SJSA1 (cell line): ENCODE measurements around the gene IPO8. TPM values are rescaled to one million over a fixed set of nuclear protein-coding genes. Genes with fewer than 3 reads are reported as not detected.
"Not testable (repeated sequence)": the region's sequence is repeated elsewhere in the genome, so short reads cannot be mapped to it uniquely, and the experiment has no call there.

Experiments
- DNase-seq, 2 experiments: peaks; one replicate each; pipeline ENCODE4 v3.0.0-alpha.2; 2015 to 2020; ENCODE audit warnings: low spot score in 2 of 2, low read depth in 1 of 2
- H3K27ac ChIP-seq: fragments of 250-450 bp; sonication (Bioruptor Pico); 2 replicates; pipeline ENCODE4 v1.5.1; 2020; ENCODE audit warnings: mild to moderate bottlenecking, moderate library complexity
- H3K27me3 ChIP-seq: fragments of 250-450 bp; sonication (Bioruptor Pico); replicated peaks from 2 replicates; pipeline ENCODE4 v1.5.1; 2020; ENCODE audit warnings: mild to moderate bottlenecking, moderate library complexity
- H3K36me3 ChIP-seq: fragments of 250-450 bp; sonication (Bioruptor Pico); 2 replicates; pipeline ENCODE4 v1.5.1; 2020; ENCODE audit warnings: mild to moderate bottlenecking
- H3K4me1 ChIP-seq: fragments of 250-450 bp; sonication (Bioruptor Pico); replicated peaks from 2 replicates; pipeline ENCODE4 v1.6.1; 2021; ENCODE audit warnings: mild to moderate bottlenecking
- H3K4me3 ChIP-seq: fragments of 250-450 bp; sonication (Bioruptor Pico); 2 replicates; pipeline ENCODE4 v1.5.1; 2020; ENCODE audit warnings: mild to moderate bottlenecking
- H3K9me3 ChIP-seq: fragments of 250-450 bp; sonication (Bioruptor Pico); replicated peaks from 2 replicates; pipeline ENCODE4 v1.5.1; 2020; ENCODE audit warnings: mild to moderate bottlenecking
- total RNA-seq: library from RNA; depleted of rRNA; stranded (reverse); fragments of >200 nt; shearing (Covaris generic); gene quantifications from 2 replicates; pipeline ENCODE4 v1.2.3, GENCODE V29; 2014

Gene IPO8
- total RNA-seq, 1 experiment from 2014 or later = 21.0 TPM

DNA sequence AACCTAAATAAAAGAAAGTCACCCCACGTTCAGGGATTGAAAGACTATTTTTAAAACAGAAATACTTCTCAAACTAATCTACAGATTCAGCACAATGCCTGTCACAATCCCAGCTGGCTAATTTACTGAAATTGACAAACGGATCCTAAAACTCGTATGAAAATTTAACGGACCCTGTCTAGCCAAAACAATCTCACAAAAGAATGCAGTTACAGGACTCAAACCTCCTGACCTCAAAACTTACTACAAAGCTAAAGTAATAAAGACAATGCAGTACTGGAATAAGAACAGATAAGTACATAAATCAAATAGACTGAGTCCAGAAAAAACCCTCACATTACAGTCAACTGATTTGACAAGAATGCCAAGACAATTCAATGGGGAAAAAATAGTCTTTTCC is 48.8 kb downstream of the IPO8 start:
- H3K9me3 ChIP-seq = no peaks in the 10 kb centered on the region
- no peak overlapping the region for H3K27ac ChIP-seq
- H3K36me3 ChIP-seq = peaks cover 10% of the 10 kb centered on the region
- H3K27me3 ChIP-seq = no peaks in the 10 kb centered on the region; the same call in 1 of the 2 replicates
- H3K4me3 ChIP-seq = no peak overlapping the region
- H3K4me1 ChIP-seq = no peaks in the 10 kb centered on the region
- no peak for DNase-seq

DNA sequence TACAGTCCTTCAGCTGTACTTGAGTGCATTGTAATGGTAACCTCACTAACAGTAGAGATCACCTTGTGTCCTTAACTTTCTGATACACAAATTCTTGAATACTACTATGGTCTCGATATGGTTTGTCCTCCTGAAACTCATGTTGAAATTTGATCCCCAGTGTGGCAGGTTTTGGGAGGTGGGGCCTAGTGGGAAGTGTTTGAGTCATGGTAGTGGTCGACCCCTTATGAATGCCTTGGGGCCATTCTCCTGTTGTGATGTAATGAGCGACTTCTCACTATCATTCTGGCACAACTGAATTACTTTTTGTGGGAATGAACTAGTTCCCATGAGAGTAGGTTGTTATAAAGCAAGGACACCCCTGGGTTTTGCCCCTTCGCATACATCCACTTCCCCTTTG is 52.3 kb downstream of the IPO8 start:
- H3K36me3 ChIP-seq = peaks cover 6% of the 10 kb centered on the region; the same call in 1 of the 2 replicates
- DNase-seq = no peak
- H3K4me1 ChIP-seq = no peaks in the 10 kb centered on the region

DNA sequence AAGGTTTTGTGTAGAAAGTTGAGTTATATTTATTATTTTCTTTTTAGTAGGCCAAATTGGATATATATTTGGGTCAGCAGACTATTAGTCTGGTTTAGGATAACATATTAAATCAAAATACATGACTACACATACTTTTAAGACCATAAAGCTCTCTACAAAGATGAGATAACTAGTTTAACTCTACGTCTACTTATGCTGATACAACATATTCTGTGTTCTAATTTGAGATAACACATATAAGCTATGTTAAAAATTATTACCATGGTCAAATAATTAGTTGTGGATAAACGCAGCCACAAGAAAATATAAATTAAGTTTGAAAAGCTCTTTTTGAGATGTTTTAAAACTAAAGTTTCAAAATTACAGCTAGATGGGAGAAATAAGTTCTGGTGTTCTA is 55.3 kb downstream of the IPO8 start:
- no peaks in the 10 kb centered on the region for H3K27me3 ChIP-seq
- H3K36me3 ChIP-seq = peaks cover 7% of the 10 kb centered on the region; the same call in 1 of the 2 replicates
- H3K9me3 ChIP-seq = no peaks in the 10 kb centered on the region
- no peak overlapping the region for H3K27ac ChIP-seq
- DNase-seq = no peak
- no peaks in the 10 kb centered on the region for H3K4me1 ChIP-seq
- no peak overlapping the region for H3K4me3 ChIP-seq

More for the DNA sequence above, 52.3 kb downstream of the IPO8 start:
- Histone ChIP-seq H3K27me3 (no peaks in the 10 kb centered on the region; the same call in 1 of the 2 replicates), H3K9me3 (no peaks in the 10 kb centered on the region), H3K4me3 (no peak overlapping the region), H3K27ac (no peak overlapping the region)

DNA sequence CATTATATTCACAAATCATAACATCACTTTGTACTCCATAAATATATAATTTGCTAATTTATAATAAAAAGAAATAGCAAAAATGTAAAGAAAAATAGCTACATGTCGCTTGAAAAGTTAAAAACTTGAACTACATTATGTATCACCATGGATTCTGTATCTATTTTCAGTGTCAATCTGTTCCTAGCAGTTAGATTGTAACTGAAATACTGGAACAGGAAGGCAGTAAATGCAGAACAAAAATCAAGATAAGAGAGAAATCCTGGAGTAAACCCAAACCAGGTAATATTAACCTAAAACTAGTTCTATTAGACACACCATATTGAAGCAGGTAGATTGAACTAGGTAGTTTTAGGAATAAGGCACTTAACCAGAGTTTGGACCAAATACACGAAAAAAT is 60.3 kb downstream of the IPO8 start:
- no peaks in the 10 kb centered on the region for H3K4me1 ChIP-seq
- H3K9me3 ChIP-seq = no peaks in the 10 kb centered on the region; the same call in 1 of the 2 replicates
- no peak overlapping the region for H3K27ac ChIP-seq
- no peak for DNase-seq
- H3K36me3 ChIP-seq = peaks cover 29% of the 10 kb centered on the region
- no peaks in the 10 kb centered on the region for H3K27me3 ChIP-seq
- no peak overlapping the region for H3K4me3 ChIP-seq

DNA sequence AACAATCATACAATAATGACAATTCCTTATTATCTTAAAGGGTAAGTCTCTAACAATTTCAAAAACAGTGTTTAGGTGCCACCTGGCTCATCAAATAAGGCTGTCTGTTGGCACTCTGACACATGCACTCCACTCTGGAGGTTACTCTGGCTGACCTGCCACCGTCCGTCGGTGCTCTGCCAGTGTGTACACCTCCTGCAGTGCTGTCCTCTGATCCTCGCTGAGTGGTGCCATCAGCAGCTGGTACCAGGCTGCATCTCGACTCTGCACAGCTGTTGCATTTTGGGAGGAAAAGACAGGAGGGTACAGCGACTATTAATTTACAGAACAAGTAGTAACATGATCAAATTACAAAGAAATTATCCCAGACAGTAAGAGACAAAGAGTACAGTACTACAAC is 63.9 kb downstream of the IPO8 start:
- no peak overlapping the region for H3K27ac ChIP-seq
- DNase-seq = no peak
- no peaks in the 10 kb centered on the region for H3K27me3 ChIP-seq
- no peak overlapping the region for H3K4me3 ChIP-seq
- H3K4me1 ChIP-seq = no peaks in the 10 kb centered on the region
- H3K9me3 ChIP-seq = no peaks in the 10 kb centered on the region; the same call in 1 of the 2 replicates
- peaks cover 41% of the 10 kb centered on the region for H3K36me3 ChIP-seq

DNA sequence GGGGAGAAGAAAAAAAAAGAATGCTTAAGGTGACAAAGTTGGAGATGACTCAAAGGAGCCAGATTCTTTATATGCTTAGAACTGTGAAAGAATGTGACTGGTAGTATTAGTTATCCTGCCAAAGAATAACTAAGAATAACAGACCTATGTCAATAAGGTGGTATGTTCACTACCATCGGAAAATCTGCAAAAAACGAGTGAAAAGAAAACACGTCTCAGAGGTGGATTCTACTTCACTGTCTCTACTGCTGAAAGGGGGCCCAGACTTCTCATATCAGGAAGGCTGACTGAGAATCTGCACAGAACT is 64.7 kb downstream of the IPO8 start:
- DNase-seq = no peak

DNA sequence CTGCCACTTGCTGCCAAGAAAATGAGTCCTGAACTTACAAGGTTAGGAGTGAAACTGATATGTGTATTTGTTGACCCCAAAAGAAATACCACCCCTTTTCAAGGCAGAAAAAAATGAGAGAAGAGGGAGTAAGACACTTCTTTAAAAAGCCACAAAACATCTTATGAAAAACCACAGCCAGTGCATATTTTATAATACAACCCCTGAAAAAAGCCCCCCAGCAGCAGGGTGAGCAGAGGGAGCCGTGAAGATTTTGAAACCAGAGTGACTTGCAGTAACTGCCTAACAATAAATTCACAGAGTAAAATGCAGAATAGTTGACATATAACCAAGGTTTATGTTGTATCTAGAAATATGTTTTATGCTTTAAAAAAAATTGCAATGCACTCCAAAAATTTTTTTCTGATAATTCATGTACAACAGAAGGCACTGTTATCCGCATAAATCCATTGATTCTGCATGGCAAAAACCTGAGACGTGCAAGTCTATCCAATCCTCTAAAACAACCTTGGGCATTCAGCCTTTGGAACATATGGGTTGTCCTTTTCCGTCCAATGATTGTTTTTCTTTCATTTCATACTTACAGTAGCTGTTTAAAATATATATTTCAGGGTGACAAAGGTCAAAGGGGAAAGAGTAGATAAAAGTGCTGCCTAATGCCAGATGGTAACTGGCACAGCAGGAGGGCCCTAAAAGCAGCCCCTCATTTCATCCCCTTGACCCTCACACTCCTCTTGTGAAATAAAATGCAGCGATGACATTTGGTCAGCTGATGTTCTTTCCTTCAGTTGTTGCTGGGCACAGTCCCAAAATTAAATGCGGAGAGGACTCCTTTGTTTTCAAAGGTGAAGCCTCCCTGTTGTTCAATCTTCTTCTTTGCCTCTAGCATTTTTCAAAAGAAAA is 65.3 kb downstream of the IPO8 start:
- no peak overlapping the region for H3K27ac ChIP-seq
- no peaks in the 10 kb centered on the region; the same call in 1 of the 2 replicates for H3K9me3 ChIP-seq
- no peaks in the 10 kb centered on the region for H3K4me1 ChIP-seq
- no peaks in the 10 kb centered on the region for H3K27me3 ChIP-seq
- no peak for DNase-seq
- H3K4me3 ChIP-seq = no peak overlapping the region
- peaks cover 37% of the 10 kb centered on the region for H3K36me3 ChIP-seq

More for the DNA sequence above, 64.7 kb downstream of the IPO8 start:
- H3K4me1 ChIP-seq = no peaks in the 10 kb centered on the region
- H3K4me3 ChIP-seq = no peak overlapping the region
- no peaks in the 10 kb centered on the region; the same call in 1 of the 2 replicates for H3K9me3 ChIP-seq
- no peaks in the 10 kb centered on the region for H3K27me3 ChIP-seq
- peaks cover 37% of the 10 kb centered on the region for H3K36me3 ChIP-seq
- H3K27ac ChIP-seq = no peak overlapping the region

DNA sequence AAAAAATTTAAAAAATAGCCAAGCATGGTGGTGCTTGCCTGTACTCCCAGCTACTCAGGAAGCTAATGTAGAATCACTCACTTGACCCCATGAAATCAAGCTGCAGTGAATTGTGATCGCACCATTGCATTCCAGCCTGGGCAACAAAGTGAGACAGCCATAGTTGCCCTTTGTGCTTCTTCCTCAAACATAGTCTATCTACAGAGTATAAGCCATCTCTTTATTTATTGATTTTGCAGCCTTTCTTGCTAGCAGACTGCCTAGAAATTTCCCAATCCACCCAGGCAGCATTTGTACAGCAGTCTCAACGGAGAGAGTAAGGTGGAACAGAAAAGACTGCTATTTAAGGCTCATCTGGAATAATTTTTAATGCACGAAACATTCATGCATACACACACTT is 68.8 kb downstream of the IPO8 start:
- Histone ChIP-seq H3K27ac (no peak overlapping the region), H3K4me3 (no peak overlapping the region), H3K4me1 (no peaks in the 10 kb centered on the region), H3K27me3 (no peaks in the 10 kb centered on the region), H3K9me3 (no peaks in the 10 kb centered on the region; the same call in 1 of the 2 replicates), H3K36me3 (peaks cover 27% of the 10 kb centered on the region)
- no peak for DNase-seq

DNA sequence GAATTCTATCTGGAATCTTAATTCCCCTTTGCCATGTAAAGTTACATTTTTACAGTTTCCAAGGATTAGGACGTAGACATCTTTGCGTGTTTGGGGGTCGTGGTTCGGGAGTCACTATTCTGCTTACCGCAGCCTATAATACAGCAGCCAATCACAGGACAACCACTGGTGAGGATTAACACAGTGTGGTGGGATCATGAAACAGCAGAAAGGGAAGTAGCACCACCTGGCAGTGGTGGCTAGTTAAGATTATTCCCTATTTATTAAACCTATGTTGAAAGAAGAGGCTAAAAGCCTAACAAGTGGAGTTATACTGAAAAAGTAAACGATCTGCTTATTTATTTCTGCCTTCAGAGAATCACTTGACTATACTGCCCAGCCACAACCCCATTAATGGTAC is 71.7 kb downstream of the IPO8 start:
- H3K36me3 ChIP-seq = 0 out of 2 replicates have a peak, but pooled peaks cover 4% of the 10 kb centered on the region
- H3K4me1 ChIP-seq = no peaks in the 10 kb centered on the region
- H3K27me3 ChIP-seq = no peaks in the 10 kb centered on the region
- H3K9me3 ChIP-seq = no peaks in the 10 kb centered on the region
- no peak overlapping the region for H3K27ac ChIP-seq
- no peak overlapping the region for H3K4me3 ChIP-seq
- no peak for DNase-seq

DNA sequence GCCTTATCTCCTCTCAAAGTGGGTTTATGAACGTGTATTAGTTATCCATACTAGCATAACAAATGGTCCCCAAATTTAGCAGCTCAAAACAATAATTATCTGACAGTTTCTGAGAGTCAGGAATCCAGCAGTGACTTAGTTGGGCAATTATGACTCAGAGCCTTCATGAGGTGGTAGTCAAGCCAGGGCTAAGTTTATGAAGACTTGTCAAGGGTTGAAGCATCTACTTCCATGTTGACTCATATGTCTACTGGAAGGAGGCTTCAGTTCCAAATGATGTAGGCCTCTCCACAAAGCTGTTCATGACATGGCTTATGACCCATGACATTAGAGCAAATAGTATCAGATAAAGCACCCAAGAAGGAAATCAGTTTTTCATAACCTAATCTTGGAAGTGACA is 73.2 kb downstream of the IPO8 start:
- Histone ChIP-seq H3K27me3 (no peaks in the 10 kb centered on the region), H3K9me3 (no peaks in the 10 kb centered on the region), H3K27ac (no peak overlapping the region), H3K36me3 (no peaks in the 10 kb centered on the region), H3K4me1 (no peaks in the 10 kb centered on the region), H3K4me3 (no peak overlapping the region)
- DNase-seq = no peak

DNA sequence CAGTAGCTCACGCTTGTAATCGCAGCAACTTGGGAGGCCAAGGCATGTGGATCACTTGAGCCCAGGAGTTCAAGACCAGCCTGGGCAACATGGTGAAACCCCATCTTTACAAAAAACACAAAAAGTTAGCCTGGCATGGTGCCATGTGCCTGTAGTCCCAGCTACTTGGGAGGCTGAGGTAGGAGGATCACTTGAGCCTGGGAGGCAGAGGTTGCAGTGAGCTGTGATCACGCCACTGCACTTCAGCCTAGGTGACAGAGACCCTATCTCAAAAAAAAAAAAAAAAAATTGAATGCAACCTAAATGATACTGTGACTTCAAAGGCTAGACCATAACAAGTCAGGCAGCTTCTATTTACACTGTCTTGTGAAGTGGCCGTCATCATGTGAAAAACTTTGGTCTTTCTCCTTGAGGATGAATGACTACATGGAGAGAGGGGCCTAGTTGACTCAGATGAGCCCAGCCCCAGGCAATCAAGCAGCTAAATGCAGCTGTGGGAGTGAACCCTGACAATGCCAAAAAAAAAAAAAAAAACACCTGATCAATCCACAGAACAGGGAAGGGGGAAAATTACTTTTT is 73.9 kb downstream of the IPO8 start:
- not testable (repeated sequence) for H3K27me3 ChIP-seq, H3K27ac ChIP-seq, DNase-seq, H3K4me3 ChIP-seq, H3K4me1 ChIP-seq, H3K36me3 ChIP-seq, H3K9me3 ChIP-seq

DNA sequence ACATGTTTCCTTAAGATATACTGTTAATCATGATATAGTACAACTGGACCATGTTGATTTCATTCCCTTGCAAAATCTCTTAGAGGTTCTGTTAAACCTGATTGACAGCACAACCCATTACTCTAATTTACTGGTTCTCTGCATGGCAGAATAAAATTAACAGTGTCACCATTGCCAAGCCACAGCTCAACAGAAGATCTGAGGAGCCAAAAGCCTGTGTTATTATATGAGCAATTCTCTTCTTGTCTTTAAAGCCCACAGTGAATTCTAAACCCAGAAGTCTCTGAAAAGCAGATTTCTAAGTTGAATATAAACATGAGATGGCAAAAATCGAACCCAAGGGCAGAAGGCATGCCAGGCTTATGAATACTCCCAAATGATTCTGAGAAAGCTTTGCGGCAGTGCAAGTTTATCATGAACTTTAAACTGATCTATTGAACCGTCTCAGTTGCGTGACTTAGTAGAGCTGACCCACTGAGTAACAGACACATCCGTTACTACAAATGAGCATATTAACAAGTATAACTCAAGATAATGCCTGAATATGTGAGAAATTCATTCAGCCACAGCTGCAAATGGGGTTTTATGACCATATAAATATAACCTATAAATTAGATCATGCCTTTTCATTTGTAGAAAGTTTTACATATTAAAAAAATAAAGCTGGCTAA is 78.2 kb downstream of the IPO8 start:
- Histone ChIP-seq H3K36me3 (no peaks in the 10 kb centered on the region), H3K9me3 (no peaks in the 10 kb centered on the region), H3K27me3 (no peaks in the 10 kb centered on the region), H3K4me3 (no peak overlapping the region), H3K4me1 (peaks cover 4% of the 10 kb centered on the region; the same call in 1 of the 2 replicates), H3K27ac (no peak overlapping the region)
- no peak for DNase-seq

DNA sequence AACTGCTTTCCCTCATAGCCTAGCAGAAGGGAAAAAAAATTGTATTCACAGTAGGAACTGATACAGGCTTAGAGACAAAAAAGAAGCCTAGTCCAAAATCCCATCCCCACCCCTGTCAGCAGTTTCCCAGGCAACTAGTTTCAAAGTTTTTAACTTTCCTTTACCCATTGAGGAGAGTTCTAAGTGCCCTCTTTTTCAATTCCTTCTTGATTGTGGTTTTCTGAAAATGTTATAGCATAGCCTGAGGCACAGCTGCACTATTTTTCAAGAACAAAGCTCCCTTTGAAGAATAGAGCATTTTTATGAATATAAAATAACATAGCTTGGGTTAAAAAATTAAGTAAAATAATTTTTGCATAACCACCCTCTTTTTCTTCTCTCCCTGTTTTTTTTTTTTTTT is 81.6 kb downstream of the IPO8 start:
- Histone ChIP-seq H3K27me3 (no peaks in the 10 kb centered on the region), H3K36me3 (no peaks in the 10 kb centered on the region), H3K27ac (no peak overlapping the region), H3K9me3 (no peaks in the 10 kb centered on the region), H3K4me1 (peaks cover 4% of the 10 kb centered on the region; the same call in 1 of the 2 replicates), H3K4me3 (no peak overlapping the region)
- no peak for DNase-seq
